H9 (cell line): ENCODE data around the gene MUC7. TPM values are rescaled to one million over a fixed set of nuclear protein-coding genes. Genes with fewer than 3 reads are reported as not detected.

ENCODE experiments used
- DNase-seq: peaks from one replicate; pipeline ENCODE4 v3.0.0-alpha.2; 2017
- H2AFZ ChIP-seq: one replicate; pipeline ENCODE4 v1.6.1; 2013; ENCODE audit warnings: mild to moderate bottlenecking, low read length, control low read depth, moderate library complexity
- H2AK5ac ChIP-seq: 2 replicates; pipeline ENCODE4 v1.6.1; 2013; ENCODE audit warnings: low read length, control low read depth, mixed read lengths; ENCODE audit not compliant: insufficient read length
- H2BK120ac ChIP-seq: one replicate; pipeline ENCODE4 v1.6.1; 2013; ENCODE audit warnings: low read depth, mild to moderate bottlenecking, low read length, control low read depth, inconsistent platforms; ENCODE audit not compliant: poor library complexity, severe bottlenecking
- H2BK12ac ChIP-seq: 2 replicates; pipeline ENCODE4 v1.6.1; 2013; ENCODE audit warnings: low read length, control low read depth, mixed read lengths, low read depth; ENCODE audit not compliant: insufficient read length
- H2BK15ac ChIP-seq: 2 replicates; pipeline ENCODE4 v1.6.1; 2013; ENCODE audit warnings: low read depth, low read length, control low read depth
- H2BK20ac ChIP-seq: one replicate; pipeline ENCODE4 v1.6.1; 2013; ENCODE audit warnings: low read depth, mild to moderate bottlenecking, low read length, control low read depth, inconsistent platforms; ENCODE audit not compliant: poor library complexity, severe bottlenecking
- H2BK5ac ChIP-seq: 2 replicates; pipeline ENCODE4 v1.6.1; 2013; ENCODE audit warnings: low read length, control low read depth, mixed read lengths; ENCODE audit not compliant: insufficient read length
- H3K14ac ChIP-seq: 2 replicates; pipeline ENCODE4 v1.6.1; 2013; ENCODE audit warnings: low read length, control low read depth; ENCODE audit not compliant: insufficient read depth
- H3K18ac ChIP-seq: 2 replicates; pipeline ENCODE4 v1.6.1; 2013; ENCODE audit warnings: low read depth, mild to moderate bottlenecking, mixed read lengths, low read length, control low read depth; ENCODE audit not compliant: insufficient read length
- H3K23ac ChIP-seq: 2 replicates; pipeline ENCODE4 v1.6.1; 2013; ENCODE audit warnings: low read length, control low read depth, mixed read lengths, low read depth; ENCODE audit not compliant: insufficient read length
- H3K23me2 ChIP-seq: 2 replicates; pipeline ENCODE4 v1.6.1; 2013; ENCODE audit warnings: low read depth, mild to moderate bottlenecking, mixed read lengths, low read length, control low read depth; ENCODE audit not compliant: insufficient read length, poor library complexity, severe bottlenecking
- H3K27ac ChIP-seq: 2 replicates; pipeline ENCODE4 v1.5.1; 2013; ENCODE audit warnings: low read length, control low read depth, mixed read lengths, low read depth; ENCODE audit not compliant: insufficient read length
- H3K27me3 ChIP-seq: 2 replicates; pipeline ENCODE4 v1.6.1; 2013; ENCODE audit warnings: low read length, control low read depth, inconsistent platforms; ENCODE audit not compliant: insufficient read depth
- H3K4ac ChIP-seq: 2 replicates; pipeline ENCODE4 v1.6.1; 2013; ENCODE audit warnings: low read depth, mild to moderate bottlenecking, control low read depth, inconsistent platforms, low read length, moderate library complexity
- H3K4me1 ChIP-seq: 2 replicates; pipeline ENCODE4 v1.6.1; 2013; ENCODE audit warnings: low read length, control low read depth, inconsistent platforms; ENCODE audit not compliant: insufficient read depth
- H3K4me2 ChIP-seq: 2 replicates; pipeline ENCODE4 v1.6.1; 2013; ENCODE audit warnings: low read length, control low read depth, mixed read lengths; ENCODE audit not compliant: insufficient read length, insufficient read depth
- H3K56ac ChIP-seq: 2 replicates; pipeline ENCODE4 v1.6.1; 2013; ENCODE audit warnings: low read depth, mild to moderate bottlenecking, mixed read lengths, low read length, control low read depth; ENCODE audit not compliant: insufficient read length
- H3K79me1 ChIP-seq: 2 replicates; pipeline ENCODE4 v1.6.1; 2013; ENCODE audit warnings: low read depth, mild to moderate bottlenecking, moderate library complexity, low read length, control low read depth, inconsistent platforms; ENCODE audit not compliant: insufficient read depth, poor library complexity, severe bottlenecking
- H3K79me2 ChIP-seq: 2 replicates; pipeline ENCODE4 v1.6.1; 2013; ENCODE audit warnings: low read length, control low read depth, inconsistent platforms; ENCODE audit not compliant: insufficient read depth
- H3K9ac ChIP-seq: 2 replicates; pipeline ENCODE4 v1.6.1; 2013; ENCODE audit warnings: low read length, control low read depth, mixed read lengths; ENCODE audit not compliant: insufficient read length; ENCODE audit errors: extremely low read depth
- H3K9me3 ChIP-seq: one replicate; pipeline ENCODE4 v1.6.1; 2013; ENCODE audit warnings: low read depth, low read length, inconsistent platforms; ENCODE audit not compliant: control insufficient read depth
- H3T11ph ChIP-seq: one replicate; pipeline ENCODE4 v1.6.1; 2013; ENCODE audit warnings: mild to moderate bottlenecking, low read length, control low read depth, inconsistent platforms
- H4K20me1 ChIP-seq: one replicate; pipeline ENCODE4 v1.6.1; 2013; ENCODE audit not compliant: control insufficient read depth, insufficient read length, insufficient read depth
- H4K5ac ChIP-seq: 2 replicates; pipeline ENCODE4 v1.6.1; 2013; ENCODE audit warnings: low read depth, mild to moderate bottlenecking, mixed read lengths, low read length, control low read depth; ENCODE audit not compliant: insufficient read length
- H4K8ac ChIP-seq: replicated peaks from 2 replicates; pipeline ENCODE4 v1.6.1; 2013; ENCODE audit warnings: low read length, control low read depth, mixed read lengths, low read depth; ENCODE audit not compliant: insufficient read length
- H4K91ac ChIP-seq: 2 replicates; pipeline ENCODE4 v1.6.1; 2013; ENCODE audit warnings: low read depth, mild to moderate bottlenecking, moderate library complexity, mixed read lengths, low read length, control low read depth; ENCODE audit not compliant: insufficient read length
- H3K27ac Mint-ChIP-seq, 3 experiments: 2 replicates in 2 of 3; 3 replicates in 1 of 3; pipeline ENCODE4 v1.8.0; 2020 to 2021; ENCODE audit warnings: mixed read lengths in 3 of 3, mild to moderate bottlenecking in 1 of 3, moderate library complexity in 1 of 3
- H3K27me3 Mint-ChIP-seq: 2 replicates; pipeline ENCODE4 v1.8.0; 2021; ENCODE audit warnings: low read depth, mild to moderate bottlenecking, moderate library complexity, mixed read lengths
- H3K36me3 Mint-ChIP-seq, 3 experiments: 2 replicates in 2 of 3; 3 replicates in 1 of 3; pipeline ENCODE4 v1.8.0; 2020 to 2021; ENCODE audit warnings: low read depth in 3 of 3, mixed read lengths in 3 of 3; ENCODE audit not compliant: insufficient read depth in 1 of 3
- H3K4me1 Mint-ChIP-seq, 2 experiments: 2 replicates each; pipeline ENCODE4 v1.8.0; 2020; ENCODE audit warnings: mixed read lengths in 2 of 2
- H3K4me3 Mint-ChIP-seq, 2 experiments: 2 replicates in 1 of 2; 3 replicates in 1 of 2; pipeline ENCODE4 v1.8.0; 2020 to 2021; ENCODE audit warnings: mild to moderate bottlenecking in 2 of 2, mixed read lengths in 2 of 2, moderate library complexity in 1 of 2
- H3K9me3 Mint-ChIP-seq, 2 experiments: 2 replicates in 1 of 2; 3 replicates in 1 of 2; pipeline ENCODE4 v1.8.0; 2020; ENCODE audit warnings: mild to moderate bottlenecking in 2 of 2, mixed read lengths in 2 of 2, moderate library complexity in 1 of 2
- WGBS: extraction: QIAGEN DNeasy Blood & Tissue Kit; methylation state at CpG from one replicate; pipeline ENCODE4 v1.1.7; 2013; ENCODE audit warnings: missing lambda C conversion rate, low lambda C conversion rate, mixed read lengths; ENCODE audit not compliant: insufficient read length; ENCODE audit errors: extremely low coverage; 5-methylcytosine and 5-hydroxymethylcytosine counted together
- total RNA-seq: library from RNA; stranded (reverse); gene quantifications from 2 replicates; pipeline ENCODE4 v1.2.1, GENCODE V29; 2021
- TF ChIP-seq, protein P1 (sequence below): fragments of 200-600 bp; sonication (generic); conservative IDR thresholded peaks from 3 replicates; pipeline ENCODE4 v1.8.0; 2021; ENCODE audit warnings: antibody characterized with exemption, mild to moderate bottlenecking

MUC7 gene
- total RNA-seq, 1 experiment from 2014 or later: not detected

- no peak overlapping the region for H2BK120ac ChIP-seq
- no peak overlapping the region for H3T11ph ChIP-seq
- no peak overlapping the region for H3K27ac Mint-ChIP-seq
- H3K27me3 ChIP-seq: no peaks in the 10 kb centered on the region
- no peak overlapping the region for H3K27ac ChIP-seq
- H2AFZ ChIP-seq: no peak overlapping the region
- no peaks in the 10 kb centered on the region; a peak in 1 of 5 replicates for H3K9me3 Mint-ChIP-seq
- H3K14ac ChIP-seq: no peak overlapping the region
- no peak overlapping the region for H4K8ac ChIP-seq
- WGBS: no CpG with 5 or more reads among the region's 1 CpG
- no peaks in the 10 kb centered on the region for H3K4me1 Mint-ChIP-seq
- no peak overlapping the region for H4K91ac ChIP-seq
- H3K23ac ChIP-seq: no peak overlapping the region
- no peak for DNase-seq
- TF ChIP-seq, protein P1, sequence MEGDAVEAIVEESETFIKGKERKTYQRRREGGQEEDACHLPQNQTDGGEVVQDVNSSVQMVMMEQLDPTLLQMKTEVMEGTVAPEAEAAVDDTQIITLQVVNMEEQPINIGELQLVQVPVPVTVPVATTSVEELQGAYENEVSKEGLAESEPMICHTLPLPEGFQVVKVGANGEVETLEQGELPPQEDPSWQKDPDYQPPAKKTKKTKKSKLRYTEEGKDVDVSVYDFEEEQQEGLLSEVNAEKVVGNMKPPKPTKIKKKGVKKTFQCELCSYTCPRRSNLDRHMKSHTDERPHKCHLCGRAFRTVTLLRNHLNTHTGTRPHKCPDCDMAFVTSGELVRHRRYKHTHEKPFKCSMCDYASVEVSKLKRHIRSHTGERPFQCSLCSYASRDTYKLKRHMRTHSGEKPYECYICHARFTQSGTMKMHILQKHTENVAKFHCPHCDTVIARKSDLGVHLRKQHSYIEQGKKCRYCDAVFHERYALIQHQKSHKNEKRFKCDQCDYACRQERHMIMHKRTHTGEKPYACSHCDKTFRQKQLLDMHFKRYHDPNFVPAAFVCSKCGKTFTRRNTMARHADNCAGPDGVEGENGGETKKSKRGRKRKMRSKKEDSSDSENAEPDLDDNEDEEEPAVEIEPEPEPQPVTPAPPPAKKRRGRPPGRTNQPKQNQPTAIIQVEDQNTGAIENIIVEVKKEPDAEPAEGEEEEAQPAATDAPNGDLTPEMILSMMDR: no peak
- H2AK5ac ChIP-seq: no peak overlapping the region
- H3K79me1 ChIP-seq: no peaks in the 10 kb centered on the region
- H3K36me3 Mint-ChIP-seq: peaks cover 0 to 1% (median 0%) of the 10 kb centered on the region in 3 experiments; a peak in 2 of 7 replicates
- no peaks in the 10 kb centered on the region for H3K4me1 ChIP-seq
- no peaks in the 10 kb centered on the region for H4K20me1 ChIP-seq
- no peak overlapping the region for H3K4ac ChIP-seq
- H2BK20ac ChIP-seq: no peak overlapping the region
- no peak overlapping the region for H2BK15ac ChIP-seq
- H3K79me2 ChIP-seq: no peaks in the 10 kb centered on the region
- no peak overlapping the region for H2BK5ac ChIP-seq
- H3K23me2 ChIP-seq: no peaks in the 10 kb centered on the region
- H3K18ac ChIP-seq: no peak overlapping the region
- no peak overlapping the region for H3K56ac ChIP-seq
- no peak overlapping the region for H3K9ac ChIP-seq
- H3K4me3 Mint-ChIP-seq: no peak overlapping the region
- H3K4me2 ChIP-seq: no peak overlapping the region
- H4K5ac ChIP-seq: no peak overlapping the region
- no peaks in the 10 kb centered on the region for H3K9me3 ChIP-seq
- no peaks in the 10 kb centered on the region for H3K27me3 Mint-ChIP-seq
- H2BK12ac ChIP-seq: no peak overlapping the region
These were observed 19.1 kb upstream of the MUC7 start for GRCh38 chr4:70452946-70453345.
